ENCODE measurements around the gene JMJD6.
"Not testable (repeated sequence)": the region's sequence is repeated elsewhere in the genome, so short reads cannot be mapped to it uniquely, and the experiment has no call there.

The JMJD6 gene

DNA sequence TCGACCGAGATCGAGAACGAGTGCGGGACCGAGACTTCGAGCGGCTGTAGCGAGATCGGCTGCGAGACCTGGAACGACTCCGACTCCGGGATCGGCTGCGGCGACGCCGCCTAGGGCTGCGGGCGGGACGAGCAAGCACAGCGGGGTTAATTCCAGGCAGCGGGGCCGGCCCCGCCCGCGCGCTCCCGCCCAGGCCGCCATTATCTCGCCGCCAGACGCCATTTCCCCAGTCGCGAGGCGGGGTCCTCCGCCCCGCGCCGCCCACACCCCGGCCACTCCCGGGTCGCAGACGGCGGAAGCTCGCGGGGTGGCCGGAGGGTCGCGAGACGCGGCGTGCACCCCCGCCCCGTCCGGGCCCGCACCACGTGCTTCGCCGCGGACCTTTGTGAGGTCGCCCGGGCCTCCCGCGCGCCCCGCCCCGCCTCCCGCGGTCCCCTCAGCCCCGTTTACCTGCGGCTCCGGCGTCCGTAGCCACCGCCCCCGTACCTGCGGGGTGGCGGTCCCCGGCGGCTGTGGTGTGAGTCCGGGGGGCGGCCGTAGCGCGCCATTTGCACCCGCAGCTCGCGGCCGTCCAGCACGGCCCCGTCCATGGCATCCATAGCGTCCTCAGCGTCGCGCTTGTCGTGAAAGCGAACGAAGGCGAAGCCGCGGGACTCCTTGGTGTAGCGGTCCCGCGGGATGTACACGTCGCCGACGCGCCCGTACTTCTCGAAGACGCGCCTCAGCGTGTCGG, 10.1 kb upstream of the JMJD6 start:
- peak; percentile 41 to 45 for DNase-seq (ENCODE audit: low read depth in 2 of 2)

GRCh38 chr17:76735586-76736348, 9.4 kb upstream of the JMJD6 start:
- DNase-seq (ENCODE audit: low read depth in 2 of 2) = no peak

GRCh38 chr17:76735006-76735405, 8.6 kb upstream of the JMJD6 start:
- no peak for DNase-seq (ENCODE audit: low read depth in 2 of 2)

DNA sequence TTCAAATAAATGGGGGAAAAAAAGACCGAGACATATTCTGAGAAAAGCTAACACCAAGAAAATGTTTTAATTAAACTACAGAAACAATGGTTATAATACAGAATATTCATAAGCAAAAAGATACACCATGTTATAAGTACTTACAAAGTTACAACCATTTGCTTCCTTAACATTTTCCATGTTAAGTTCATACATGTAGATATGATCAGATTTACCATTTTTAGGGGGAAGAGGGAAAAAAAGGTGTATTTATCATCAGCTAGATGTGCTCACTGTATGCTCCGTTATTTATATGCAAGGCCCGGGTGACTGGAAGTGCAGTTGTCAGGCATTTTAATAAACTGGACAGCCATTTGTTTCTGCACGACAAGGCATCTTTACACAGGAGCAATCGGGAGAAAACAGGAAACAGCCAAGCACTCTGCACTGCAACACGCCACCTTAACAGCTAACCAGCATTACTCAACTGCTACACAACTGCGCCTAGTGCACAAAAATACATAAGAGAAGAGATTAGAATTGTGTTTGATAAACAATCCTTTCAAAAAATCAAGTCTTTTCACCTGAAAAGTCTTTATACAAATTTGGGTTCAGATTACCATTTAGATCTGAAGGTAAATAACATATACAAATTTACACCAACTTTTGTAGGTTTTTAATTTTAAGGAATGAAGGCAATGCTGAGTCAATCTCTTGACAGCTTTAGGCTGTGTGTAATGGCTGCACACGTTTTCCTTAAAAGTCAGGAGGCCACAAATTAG, 7.9 kb upstream of the JMJD6 start:
- no peak for DNase-seq (ENCODE audit: low read depth in 2 of 2)

- DNase-seq (ENCODE audit: low read depth in 2 of 2) = no peak
Observed at GRCh38 chr17:76733618-76733957, 7.2 kb upstream of the JMJD6 start.

GRCh38 chr17:76732734-76733617, 6.6 kb upstream of the JMJD6 start:
- DNase-seq (ENCODE audit: low read depth in 2 of 2) = no peak

- not testable (repeated sequence) for DNase-seq (ENCODE audit: low read depth in 2 of 2)
Observed at GRCh38 chr17:76731800-76732733, 5.7 kb upstream of the JMJD6 start.

GRCh38 chr17:76727745-76728456, 1.5 kb upstream of the JMJD6 start:
- DNase-seq (ENCODE audit: low read depth in 2 of 2) = no peak

DNA sequence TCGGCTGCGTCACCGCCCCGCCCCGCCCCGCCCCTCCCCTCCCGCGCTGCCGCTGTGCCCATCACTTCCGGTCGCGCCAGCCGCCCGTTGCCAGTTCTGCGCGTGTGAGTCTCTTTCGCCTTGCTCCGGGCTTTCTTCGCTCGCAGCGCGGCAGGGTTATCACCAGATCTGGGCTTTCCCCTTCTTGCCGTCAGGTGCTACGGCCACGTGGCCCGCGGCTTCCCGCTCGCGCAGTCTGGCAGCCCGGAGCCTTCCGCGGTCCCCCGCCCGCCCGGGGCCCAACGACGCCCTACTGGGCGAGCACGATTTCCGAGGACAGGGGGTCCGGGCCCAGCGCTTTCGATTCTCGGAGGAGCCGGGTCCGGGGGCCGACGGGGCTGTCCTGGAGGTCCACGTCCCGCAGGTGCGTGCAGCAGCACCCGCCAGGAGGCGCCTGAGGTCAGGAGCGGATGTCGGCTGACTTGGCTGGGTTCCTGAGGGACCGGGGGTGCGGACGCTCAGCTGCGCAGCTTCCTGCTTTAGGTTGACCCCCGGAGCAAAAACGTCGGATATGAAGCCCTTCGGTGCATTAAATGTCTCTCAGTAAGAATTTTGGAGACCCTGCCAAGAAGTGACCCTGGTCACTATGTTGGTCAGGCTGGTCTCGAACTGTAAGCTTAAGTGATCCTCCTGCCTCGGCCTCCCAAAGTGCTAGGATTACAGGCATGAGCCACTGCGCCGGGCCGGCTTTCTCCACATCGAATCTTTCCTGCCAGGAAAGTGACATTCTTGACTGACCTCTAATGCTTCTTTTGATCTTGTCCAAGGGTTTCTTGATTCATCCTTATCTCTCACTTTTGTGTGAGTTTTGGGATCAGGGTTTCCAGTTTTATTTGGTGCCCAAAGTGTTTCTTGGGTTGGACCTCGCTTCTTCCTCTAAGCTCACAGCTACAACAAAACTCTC, 641 bp upstream of the JMJD6 start, which contains the start of gene METTL23:
METTL23 (plus strand) TSS at position 64 of the 943 bp plus-strand sequence. CDS start 2,872 bp downstream, outside the sequence.
- peak in 1 of 2 donors; percentile 61 for DNase-seq (ENCODE audit: low read depth in 2 of 2)

DNA sequence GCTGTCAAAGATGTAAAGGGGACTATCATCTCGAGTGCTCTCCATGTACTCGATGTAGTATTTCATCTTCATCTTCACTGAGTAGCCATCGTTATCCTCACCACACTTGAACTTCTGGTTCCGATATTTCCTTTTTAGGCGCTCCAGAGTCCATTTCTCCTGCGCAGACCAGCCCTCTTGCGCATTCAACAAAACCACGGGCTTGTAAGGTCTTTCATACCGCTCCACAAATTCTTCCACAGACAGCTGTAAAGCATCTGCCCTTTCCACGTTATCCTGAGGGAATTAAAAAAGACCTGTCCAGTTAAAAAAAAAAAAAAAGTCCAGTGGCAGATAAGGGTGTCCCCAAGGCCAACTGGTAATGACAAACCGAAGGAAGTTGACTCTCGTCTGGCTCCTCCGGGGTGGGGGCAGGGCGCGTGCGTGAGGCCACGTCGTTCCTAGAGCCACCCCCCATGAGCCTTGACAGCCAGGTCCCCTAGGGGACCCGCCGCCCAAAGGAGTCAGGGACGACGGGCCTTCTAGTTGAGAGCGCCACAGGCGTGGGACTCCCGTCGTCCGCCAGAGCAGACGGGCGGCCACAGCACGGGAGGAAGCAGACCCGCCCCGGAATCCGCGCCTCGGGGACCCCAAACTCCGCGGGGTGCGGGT, 701 bp downstream of the JMJD6 start:
- peak; percentile 27 to 38 for DNase-seq (ENCODE audit: low read depth in 2 of 2)

DNA sequence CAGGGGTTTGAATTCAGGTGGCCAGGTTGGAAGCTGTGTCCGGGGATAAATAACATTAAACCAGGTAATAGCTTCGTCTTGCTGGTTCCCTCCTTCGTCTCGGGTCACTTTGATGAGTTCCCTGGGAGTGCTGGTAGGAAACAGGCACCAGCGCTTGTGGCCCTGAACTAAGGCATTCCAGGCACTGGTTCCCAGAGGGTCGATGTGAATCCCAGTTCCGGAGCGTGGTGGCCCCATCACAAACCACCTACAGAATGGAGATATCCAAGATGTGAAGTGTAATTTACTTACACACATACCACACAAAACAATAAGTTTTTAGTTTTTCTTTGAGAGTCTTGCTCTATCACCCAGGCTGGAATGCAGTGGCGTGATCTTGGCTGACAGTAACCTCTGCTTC, 2.6 kb downstream of the JMJD6 start:
- DNase-seq (ENCODE audit: low read depth in 2 of 2) = no peak

- DNase-seq (ENCODE audit: low read depth in 2 of 2) = not testable (repeated sequence)
Observed at GRCh38 chr17:76722977-76723376, 3.4 kb downstream of the JMJD6 start.

DNA sequence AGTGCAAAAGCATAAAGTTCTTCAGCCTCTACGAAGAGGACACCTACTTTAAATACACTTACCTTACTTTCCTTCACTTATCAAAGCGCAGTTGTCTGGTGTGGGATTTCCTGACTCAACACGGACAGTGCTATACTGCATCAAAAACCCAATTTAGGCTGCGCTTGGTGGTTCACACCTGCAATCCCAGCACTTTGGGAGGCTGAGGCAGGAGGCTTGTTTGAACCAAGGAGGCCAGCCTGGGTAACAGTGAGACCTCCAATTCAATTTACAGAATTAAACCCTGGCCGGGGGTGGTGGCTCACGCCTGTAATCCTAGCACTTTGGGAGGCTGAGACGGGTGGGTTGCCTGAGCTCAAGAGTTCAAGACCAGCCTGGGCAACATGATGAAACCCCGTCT, 4.1 kb downstream of the JMJD6 start:
- no peak for DNase-seq (ENCODE audit: low read depth in 2 of 2)

DNA sequence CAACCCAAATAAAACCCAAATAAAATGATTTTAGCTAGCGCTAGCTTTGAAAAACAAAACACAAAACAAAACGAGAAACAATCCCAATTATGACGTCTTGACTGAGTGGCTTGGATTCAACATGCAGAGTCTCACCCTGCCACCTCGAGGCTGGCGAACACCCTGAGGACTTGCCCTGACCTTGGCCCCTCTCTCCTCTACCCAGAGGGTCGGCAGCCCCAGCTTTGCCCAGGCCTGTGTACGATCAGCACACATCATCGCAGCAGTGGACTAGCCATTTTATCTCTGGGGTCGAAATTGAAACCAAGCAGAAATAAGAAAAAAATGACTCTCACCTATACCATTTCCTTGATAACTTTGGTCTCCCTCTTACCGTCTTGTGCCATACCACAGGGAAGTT, 4.9 kb downstream of the JMJD6 start:
- DNase-seq (ENCODE audit: low read depth in 2 of 2) = no peak

DNA sequence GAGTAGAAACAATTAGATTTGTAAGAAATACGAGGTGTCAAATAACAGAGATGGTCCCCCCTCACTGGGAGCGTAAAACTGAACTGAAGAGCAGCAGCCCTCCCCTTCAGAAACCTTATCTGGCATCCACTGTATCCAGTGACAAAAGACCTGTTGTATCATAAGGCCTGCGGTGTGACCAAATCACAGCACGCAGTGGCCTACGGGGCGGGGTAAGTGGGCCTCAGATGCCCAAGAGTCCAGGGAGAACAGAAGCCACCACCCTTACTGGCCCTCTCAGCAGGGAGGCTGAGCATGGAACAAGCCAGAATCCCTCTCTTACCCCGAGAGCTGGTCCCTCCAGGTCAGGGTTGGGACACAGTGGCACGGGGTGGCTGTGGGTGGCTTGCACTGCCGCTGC, 5.5 kb downstream of the JMJD6 start:
- DNase-seq (ENCODE audit: low read depth in 2 of 2) = no peak

DNA sequence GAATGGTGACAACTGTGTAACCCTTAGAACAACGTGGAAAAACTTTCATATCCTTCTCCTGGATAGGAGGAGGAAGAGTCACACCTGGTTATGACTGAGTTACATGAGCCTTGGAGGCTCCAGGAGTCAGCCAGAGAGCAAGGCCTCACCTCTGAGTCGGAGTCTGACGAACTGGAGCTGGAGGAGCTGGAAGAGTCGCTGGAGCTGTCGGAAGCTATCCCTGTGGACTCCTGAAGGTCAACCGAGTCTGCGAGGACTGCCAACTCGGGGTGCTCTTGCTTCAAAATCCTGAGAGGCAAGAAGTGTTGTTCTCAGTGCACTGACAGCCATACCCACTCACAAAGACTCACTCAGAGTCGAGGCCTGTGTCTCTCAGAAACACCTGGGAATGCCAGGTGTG, 6.2 kb downstream of the JMJD6 start:
- DNase-seq (ENCODE audit: low read depth in 2 of 2) = no peak

DNA sequence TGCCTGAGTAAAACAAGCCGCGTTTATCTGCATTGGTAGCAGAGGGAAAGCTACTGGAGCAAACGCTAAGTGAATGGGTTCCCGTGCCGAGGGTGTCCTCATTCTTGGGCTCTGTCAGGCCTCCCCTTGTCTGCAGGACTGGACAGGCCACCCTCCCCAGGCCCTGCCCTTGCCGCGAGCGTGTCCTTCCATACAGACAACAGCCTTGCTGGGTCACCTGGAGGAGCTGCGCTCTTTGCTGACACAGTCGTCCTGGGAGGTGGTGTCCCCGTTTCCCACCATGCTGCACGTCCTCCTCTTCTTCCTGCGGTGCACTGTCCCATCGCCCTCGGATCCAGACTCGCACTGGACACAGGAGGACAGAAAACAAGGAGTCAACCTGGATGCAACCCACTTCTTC, 7.9 kb downstream of the JMJD6 start:
- DNase-seq (ENCODE audit: low read depth in 2 of 2) = no peak

- no peak for DNase-seq (ENCODE audit: low read depth in 2 of 2)
Observed at GRCh38 chr17:76716839-76717215, 9.6 kb downstream of the JMJD6 start.
